Hematopoietic multipotent progenitor cell treated with erythropoietin and hydrocortisone succinate and interleukin-3 and kit ligand, for 4 days (in vitro differentiated cells): ENCODE measurements around the gene FAM234B.
"Not testable (repeated sequence)": the region's sequence is repeated elsewhere in the genome, so short reads cannot be mapped to it uniquely, and the experiment has no call there.

Experiments
- DNase-seq: peaks from one replicate; pipeline ENCODE4 v3.0.0-alpha.2; 2015

Gene FAM234B

DNA sequence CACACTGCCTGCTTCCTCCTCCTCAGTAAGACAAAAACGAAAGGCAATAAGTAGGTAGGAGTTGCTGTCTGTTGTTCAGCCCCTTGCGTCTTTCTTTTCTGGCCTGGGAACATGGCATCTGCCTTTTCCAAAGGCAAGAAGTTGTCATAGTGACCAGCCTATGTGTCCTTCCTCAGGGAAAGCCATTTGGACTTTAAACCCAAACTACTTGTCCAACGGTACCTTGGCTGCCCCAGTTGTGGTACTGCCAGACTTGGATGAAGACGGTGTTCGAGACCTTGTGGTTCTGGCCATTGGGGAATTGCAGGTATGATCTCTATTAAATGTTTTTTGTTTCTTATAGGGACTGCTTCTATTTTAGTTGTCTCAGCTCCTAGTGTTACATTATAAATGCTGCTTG, 18.5 kb downstream of the FAM234B start:
- DNase-seq: no peak

- DNase-seq: no peak
Measured at GRCh38 chr12:13066014-13066413, 21.8 kb downstream of the FAM234B start.

DNA sequence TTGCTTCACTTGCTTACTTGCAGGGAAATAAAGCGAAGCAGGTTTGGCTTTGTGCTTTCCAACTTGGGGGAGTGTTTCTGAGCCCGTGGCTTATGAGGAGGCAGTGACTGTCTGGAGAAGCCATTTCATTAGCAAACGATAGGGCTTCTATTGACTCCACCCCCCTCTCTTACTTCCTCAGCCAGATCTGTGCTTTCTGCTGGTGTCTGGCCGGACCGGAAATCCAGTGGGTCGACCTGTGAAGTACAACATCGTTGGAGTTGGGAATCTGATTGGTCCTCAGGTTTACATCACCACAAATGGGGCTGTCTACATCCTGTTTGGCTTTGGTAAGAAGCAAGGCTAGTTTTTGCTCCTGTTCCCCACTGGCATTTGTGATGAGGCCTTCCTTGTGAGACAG, 22.3 kb downstream of the FAM234B start:
- no peak for DNase-seq

DNA sequence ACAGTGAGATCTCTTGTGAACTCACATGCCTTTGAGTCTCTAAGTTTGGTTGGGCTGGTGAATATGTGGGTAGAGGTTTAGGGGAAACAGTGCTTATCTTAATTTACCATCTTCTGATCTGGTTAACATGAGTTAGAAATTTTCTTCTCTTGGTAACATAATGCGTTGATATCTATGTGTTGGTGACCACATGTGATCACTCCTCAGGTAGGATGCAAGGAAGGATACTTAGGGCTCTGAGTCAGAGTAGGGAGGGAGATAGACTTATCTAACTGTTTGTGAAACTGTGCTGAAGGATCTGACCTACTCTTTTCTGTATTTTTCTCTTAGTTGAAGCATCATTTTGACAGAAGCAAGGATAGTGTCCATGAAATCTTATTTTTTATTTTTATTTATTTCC, 23.1 kb downstream of the FAM234B start:
- DNase-seq: no peak

DNA sequence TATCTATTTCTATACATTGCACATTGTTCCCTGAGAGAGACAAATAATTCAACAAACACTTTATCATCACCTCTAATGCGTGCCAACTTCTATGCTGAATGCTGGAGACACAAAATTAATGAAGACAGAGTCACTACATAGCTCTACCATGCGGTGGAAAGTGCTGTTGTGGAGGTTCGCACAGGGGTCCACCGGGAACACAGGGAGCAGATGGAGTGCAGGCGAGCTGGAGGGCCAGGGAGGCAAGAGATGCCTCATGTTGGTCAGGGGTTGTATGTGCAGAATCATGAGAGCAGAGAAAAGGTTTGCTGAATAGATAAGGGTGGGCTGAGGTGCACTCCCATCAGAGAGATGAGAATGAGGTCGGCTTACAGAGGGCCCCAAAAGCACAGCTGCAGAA, 25.2 kb downstream of the FAM234B start:
- no peak for DNase-seq

- DNase-seq: no peak
Measured at GRCh38 chr12:13071305-13072280, 27.4 kb downstream of the FAM234B start.

- no peak for DNase-seq
Measured at GRCh38 chr12:13073173-13073572, 29.0 kb downstream of the FAM234B start.

DNA sequence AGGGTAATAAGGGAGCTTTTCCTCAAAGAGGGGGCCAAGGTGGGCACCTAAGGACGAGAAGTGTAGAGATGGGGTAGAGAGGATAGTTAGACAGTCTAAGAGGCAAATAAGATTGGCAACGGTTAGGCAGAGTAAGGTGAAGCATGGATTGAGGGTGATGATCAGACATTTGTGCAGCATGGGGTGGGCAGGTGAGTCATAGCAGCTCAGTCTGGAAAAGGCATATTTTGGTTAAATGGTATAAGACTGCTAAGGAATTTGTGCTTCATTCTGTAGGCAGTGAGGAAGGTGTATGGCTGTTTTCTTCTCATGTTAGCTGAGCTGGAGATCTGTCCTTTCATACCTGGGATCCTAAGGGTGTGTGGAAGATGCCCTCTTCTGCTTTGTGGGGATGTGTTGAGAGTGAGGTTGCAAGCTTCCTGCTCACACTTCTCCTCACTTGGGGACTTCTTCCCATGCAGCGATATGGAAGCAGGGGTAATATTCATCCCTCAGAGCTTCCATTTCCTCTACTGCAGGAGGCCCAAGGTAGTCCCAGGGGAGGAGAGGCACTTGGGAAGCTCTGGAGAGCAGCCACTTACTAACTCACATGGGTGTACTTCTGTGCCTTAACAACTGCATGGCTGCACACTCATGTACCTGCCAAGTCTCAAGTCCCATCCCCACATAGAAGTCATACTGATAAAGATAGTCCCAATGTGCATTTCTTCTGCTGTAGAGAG, 30.4 kb downstream of the FAM234B start:
- DNase-seq: no peak

DNA sequence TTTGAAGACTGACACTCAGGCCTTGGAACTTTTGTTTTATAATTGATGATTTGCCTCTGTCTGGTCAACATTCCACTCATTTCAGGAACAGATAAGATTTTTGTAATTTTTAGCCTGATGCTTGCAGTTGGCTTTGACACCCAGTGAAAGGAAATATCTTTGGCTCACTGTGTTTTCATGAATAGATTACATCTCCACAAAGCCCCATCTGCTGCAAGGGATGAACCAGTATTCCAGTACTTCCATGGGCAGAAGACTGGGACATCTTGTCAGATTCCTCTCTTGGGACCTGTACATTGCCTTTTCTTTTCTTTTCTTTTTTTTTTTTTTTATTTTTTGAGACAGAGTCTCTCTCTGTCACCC, 30.9 kb downstream of the FAM234B start:
- DNase-seq: no peak

DNA sequence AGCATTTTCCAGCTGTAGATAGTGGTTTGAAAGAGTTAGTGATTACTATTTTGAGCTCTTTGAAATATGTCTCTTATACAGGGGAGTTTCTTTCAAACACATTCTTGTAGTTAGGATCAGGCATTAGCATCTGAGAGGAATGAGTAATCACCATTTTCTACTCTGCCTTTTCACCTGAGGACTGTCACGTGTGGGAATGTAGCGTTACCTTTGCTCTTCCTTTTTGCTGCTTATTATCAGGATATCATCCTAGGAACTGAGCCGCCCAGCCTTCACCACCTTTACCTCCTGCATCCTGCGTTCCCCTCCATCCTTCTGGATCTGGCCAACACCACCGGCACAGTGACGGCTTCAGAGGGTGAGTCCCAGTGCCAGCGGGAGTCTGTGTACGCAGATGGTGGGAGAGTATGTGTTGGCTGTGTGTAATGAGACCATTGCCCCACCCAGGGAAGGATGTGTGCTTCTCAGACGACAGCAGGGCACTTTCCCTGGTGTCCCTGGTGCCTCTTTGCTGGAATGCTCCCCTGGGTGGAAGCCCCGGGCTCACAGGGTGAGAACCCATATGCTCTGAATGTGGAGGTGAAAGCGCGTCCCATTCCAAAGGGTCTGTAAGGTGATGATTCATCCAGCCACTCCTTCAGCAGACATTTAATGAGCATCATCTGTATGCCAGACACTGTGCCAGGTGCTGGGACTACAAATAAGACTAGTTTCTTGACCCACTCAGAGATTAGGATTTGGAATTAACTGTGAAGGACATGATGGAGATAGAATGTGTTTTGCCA, 31.8 kb downstream of the FAM234B start:
- DNase-seq: no peak

- no peak for DNase-seq
Measured at GRCh38 chr12:13079440-13079906, 35.3 kb downstream of the FAM234B start.

DNA sequence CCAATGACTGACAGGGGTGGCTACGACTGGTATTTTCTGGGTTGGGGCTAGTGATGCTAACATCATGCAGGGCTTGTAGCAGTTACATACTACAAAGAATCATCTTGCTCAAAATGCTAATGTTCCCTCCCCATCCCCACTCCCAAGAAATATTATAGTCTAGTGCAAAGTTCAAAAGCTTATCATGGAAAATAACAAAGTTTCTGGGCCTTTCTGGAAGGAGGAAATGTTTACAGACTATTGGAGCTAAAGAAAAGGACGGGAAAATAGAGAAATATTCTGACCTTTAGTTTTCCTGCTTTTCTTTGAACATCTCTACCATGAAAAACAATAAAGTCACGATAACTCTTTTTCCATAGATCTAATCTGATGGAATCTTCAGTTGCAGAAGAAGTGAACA, 36.1 kb downstream of the FAM234B start:
- DNase-seq: no peak

GRCh38 chr12:13082861-13083260, 38.7 kb downstream of the FAM234B start:
- DNase-seq: peak; percentile 41

- DNase-seq: not testable (repeated sequence)
Measured at GRCh38 chr12:13083638-13084037, 39.5 kb downstream of the FAM234B start.

DNA sequence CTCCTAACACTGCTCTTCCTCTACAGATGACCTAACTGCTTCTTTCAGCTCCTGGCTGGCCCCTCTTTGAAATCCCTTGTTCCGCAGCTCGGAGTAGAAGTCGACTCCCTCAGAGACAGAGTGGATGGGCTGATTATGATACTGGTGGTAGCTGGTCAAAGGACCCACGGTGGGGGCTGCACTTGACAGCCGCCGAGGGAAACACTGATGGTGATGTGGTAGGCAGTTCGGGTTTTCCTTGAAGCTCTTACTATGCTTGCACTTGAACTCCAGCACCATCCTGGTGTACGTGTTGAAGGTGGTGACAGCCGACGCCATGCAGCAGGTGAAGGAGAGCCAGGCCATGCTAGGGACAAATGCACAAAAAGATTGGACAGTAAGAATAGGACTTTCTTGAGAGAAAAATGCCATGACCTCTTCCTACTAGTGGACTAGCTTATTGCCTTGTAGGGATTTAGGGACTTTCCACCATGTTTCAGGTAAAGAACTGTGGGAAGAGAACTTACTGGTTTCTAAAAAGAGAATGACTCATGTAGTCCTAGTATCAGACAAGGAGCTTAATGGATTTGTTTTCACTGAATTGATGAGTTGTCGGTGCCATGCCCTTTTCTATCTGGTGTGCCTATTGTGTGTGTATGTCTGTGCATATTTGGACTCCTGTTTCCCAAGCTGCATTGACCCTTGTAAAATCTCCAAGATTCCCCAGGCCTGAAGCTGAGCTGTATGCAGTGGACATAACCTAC, 40.9 kb downstream of the FAM234B start:
- no peak for DNase-seq

DNA sequence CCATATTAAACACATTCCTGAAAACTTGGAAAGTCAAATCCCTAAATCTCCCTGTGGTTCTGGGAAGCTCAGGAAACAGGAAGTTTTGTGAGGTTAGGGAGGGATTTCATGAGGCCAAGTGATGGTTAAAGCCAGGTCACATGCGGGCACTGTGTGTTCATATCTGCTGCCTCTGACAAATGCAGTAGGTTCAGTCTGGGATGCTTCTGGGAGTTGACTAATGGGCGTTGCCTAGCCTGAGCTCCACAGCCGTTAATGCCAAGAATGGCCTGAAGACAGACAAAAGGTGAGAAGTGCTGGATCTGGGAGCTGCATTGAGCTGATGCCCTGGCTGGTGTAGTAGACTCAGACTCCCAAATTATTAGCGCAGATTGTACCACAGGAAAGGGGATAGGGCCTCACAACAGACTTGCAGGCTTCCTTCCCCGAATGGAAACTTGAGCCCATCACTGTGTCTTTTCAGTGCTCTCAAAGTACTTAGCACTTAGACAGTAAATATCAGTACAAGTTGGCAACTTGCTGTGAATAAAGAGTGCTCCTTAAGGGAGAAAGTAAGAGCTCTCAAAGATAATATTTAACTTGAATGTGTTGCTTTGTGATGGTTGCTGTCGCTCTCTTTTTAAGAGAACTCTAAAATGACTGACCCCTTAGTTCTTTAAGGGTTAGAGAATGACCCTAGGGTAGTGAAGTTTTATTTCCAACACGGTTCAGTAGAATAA, 41.9 kb downstream of the FAM234B start:
- DNase-seq: no peak

DNA sequence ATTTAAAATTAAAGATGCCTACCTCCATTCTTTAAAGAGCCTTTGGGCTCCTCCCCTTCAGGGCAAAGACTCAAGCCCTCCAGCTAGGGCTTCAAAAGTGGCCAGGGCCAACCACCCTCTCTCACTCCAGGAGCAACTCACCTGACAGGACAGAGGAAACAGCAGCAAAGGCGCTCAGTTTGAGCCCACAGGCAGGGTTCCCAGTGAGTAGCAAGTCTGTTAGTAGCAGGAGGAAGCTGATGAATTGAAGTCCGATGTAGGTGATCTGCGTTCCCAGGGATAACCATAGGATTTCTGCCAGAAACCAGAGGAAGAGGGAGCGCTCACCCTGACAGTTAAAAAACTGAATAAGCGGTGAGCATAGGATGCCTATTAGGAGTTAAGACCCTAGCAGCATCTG, 43.6 kb downstream of the FAM234B start:
- DNase-seq: no peak

DNA sequence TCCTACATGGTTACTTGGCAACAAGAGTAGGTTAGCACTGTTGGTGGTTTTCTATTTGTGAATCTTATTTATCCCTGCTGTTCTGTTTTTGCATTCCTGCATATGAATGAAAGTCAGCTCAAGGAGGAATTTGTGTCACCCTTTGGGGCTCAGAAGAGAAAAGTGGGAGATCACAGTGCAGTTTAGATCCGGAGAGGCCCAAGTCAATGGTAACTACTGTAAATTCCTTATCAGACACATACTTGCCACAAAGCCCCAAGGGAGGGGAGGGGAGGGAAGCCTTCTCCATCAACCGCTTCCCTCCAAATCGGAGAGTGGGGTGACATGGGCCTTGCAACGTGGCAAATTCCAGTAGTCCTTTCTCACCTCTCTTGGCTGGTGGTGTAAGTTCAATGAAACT, 44.3 kb downstream of the FAM234B start:
- DNase-seq: peak; percentile 36

GRCh38 chr12:13090054-13090453, 45.9 kb downstream of the FAM234B start:
- DNase-seq: no peak

GRCh38 chr12:13091832-13092231, 47.7 kb downstream of the FAM234B start:
- no peak for DNase-seq

GRCh38 chr12:13093191-13093847, 49.1 kb downstream of the FAM234B start:
- DNase-seq: no peak
